Astrocyte of the cerebellum (primary cell): ENCODE measurements around the gene SH3BGRL2.
"Not testable (repeated sequence)": the region's sequence is repeated elsewhere in the genome, so short reads cannot be mapped to it uniquely, and the experiment has no call there.

Experiments
- DNase-seq: peaks from one replicate; pipeline ENCODE4 v3.0.0-alpha.2; 2011; ENCODE audit warnings: low read depth
- H3K4me3 ChIP-seq: 2 replicates; pipeline ENCODE4 v1.5.1; 2011; ENCODE audit warnings: mild to moderate bottlenecking, low read depth, low read length, moderate library complexity
- CTCF ChIP-seq: IDR thresholded peaks from 2 replicates; pipeline ENCODE4 v1.5.1; 2012; ENCODE audit warnings: low read length, low read depth, moderate library complexity, mild to moderate bottlenecking; ENCODE audit errors: missing control alignments
- in situ Hi-C: cut with HindIII; loops from 2 replicates; pipeline ENCODE4 v1.10.0; 2017; ENCODE audit warnings: low sequenced_read_pairs

The SH3BGRL2 gene

GRCh38 chr6:79657238-79657637, 26.1 kb downstream of the SH3BGRL2 start:
- in situ Hi-C loops: no loop called here
- H3K4me3 ChIP-seq: no peak overlapping the region
- DNase-seq: no peak
- no peak for TF ChIP-seq CTCF

GRCh38 chr6:79663655-79664054, 32.5 kb downstream of the SH3BGRL2 start:
- in situ Hi-C loops, H3K4me3 ChIP-seq, DNase-seq: not testable (repeated sequence)

GRCh38 chr6:79665725-79666551, 34.8 kb downstream of the SH3BGRL2 start:
- TF ChIP-seq CTCF: no peak
- in situ Hi-C loops: no loop called here
- DNase-seq: no peak
- no peak overlapping the region for H3K4me3 ChIP-seq

GRCh38 chr6:79666634-79667033, 35.5 kb downstream of the SH3BGRL2 start:
- in situ Hi-C loops: no loop called here
- no peak for DNase-seq
- H3K4me3 ChIP-seq: no peak overlapping the region

DNA sequence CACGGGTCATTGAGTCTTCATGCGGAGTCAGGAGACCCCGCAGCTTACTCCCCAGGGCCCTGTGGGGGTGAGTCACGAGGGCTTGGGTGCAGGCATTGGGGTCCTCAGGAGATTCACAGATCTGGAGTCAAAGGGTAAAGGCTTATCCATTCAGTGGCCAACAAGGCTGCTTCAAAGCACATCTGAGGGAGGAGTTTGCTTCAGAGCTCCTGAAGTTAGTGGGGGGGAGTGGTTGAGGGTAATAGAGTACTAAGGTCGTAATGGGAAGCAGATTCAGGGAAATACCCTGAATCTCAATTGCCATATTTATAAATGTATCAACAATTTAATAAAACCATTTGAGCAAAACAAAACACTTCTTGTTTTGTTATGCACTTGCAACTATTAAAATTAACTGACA, 37.3 kb downstream of the SH3BGRL2 start:
- in situ Hi-C loops: no loop called here
- DNase-seq: no peak
- H3K4me3 ChIP-seq: no peak overlapping the region
- no peak for TF ChIP-seq CTCF

More at GRCh38 chr6:79666634-79667033, 35.5 kb downstream of the SH3BGRL2 start:
- no peak for TF ChIP-seq CTCF

DNA sequence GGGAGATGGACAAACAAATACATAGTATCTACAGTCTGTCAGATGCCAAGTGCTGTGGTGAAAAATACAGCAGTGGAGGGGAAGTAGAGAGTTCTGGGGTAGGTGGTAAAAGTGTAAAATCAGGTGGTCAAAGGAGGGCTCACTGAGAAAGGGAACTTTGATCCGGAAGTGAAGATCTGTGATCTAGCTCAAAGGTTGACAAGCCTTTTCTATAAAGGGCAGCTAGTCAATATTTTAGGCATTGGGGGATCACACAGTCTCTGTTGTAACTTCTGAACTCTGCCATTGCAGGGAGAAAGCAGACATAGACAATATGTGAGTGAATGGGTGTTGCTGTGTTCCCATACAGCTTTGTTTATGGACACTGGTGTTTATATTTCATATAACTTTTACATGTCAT, 38.6 kb downstream of the SH3BGRL2 start:
- in situ Hi-C loops: no loop called here
- H3K4me3 ChIP-seq: no peak overlapping the region
- DNase-seq: no peak
- TF ChIP-seq CTCF: no peak

GRCh38 chr6:79670789-79671188, 39.7 kb downstream of the SH3BGRL2 start:
- no peak overlapping the region for H3K4me3 ChIP-seq
- in situ Hi-C loops: no loop called here
- TF ChIP-seq CTCF: no peak
- DNase-seq: no peak
